Measurements from ENCODE around the gene LRRC74A.
A peak's percentile ranks its signal among the peaks of the same experiment; 100 is the strongest.

The LRRC74A gene

DNA sequence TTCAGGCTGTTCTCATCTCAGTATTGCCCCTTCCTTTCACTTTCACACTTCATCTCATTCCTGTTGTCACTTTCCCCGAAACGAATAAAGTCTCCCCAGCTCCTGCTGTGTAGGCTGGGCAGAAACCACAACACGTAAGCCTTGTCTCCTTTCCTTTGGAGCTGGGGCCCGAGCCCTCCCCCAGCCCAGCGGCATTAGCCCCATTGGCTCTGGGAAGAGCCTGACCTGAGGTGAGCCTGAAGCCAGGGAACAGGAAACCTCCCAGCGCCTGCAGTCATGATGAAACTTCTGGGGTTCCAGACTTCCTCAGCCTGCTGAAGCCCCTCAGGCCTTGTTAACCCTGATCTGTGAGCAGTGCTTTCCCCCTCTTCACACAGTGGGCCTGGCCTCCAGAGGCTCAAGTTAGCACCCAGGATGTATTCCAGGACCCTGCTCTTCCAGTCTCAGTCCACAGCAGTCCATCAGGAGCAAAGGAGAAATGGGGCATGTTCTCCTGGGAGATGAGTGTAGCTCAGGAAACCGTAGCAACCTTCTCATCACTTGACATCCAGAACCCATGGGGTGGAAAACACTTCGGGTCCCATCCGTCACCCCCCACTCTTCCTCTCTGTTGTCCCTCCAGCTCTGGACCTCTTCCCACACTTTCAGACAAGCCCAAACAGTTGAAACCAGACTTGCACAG is 43.2 kb upstream of the LRRC74A start:
- Histone ChIP-seq H3K27me3 (replicated peaks; ENCODE audit: control insufficient read depth, insufficient read depth, low read length) (no peaks in the 10 kb centered on the region), H3K4me3 (replicated peaks; ENCODE audit: low read depth, low read length) (no peak overlapping the region), H3K36me3 (ENCODE audit: control insufficient read depth, insufficient read depth, low read length) (peaks cover 15% of the 10 kb centered on the region)
- no peak for DNase-seq (ENCODE audit: extremely low read depth, insufficient read length)
- TF ChIP-seq, protein P1, sequence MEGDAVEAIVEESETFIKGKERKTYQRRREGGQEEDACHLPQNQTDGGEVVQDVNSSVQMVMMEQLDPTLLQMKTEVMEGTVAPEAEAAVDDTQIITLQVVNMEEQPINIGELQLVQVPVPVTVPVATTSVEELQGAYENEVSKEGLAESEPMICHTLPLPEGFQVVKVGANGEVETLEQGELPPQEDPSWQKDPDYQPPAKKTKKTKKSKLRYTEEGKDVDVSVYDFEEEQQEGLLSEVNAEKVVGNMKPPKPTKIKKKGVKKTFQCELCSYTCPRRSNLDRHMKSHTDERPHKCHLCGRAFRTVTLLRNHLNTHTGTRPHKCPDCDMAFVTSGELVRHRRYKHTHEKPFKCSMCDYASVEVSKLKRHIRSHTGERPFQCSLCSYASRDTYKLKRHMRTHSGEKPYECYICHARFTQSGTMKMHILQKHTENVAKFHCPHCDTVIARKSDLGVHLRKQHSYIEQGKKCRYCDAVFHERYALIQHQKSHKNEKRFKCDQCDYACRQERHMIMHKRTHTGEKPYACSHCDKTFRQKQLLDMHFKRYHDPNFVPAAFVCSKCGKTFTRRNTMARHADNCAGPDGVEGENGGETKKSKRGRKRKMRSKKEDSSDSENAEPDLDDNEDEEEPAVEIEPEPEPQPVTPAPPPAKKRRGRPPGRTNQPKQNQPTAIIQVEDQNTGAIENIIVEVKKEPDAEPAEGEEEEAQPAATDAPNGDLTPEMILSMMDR (IDR thresholded peaks at IDR 0.05; ENCODE audit: insufficient read depth, low read length, poor library complexity, severe bottlenecking) = no peak

DNA sequence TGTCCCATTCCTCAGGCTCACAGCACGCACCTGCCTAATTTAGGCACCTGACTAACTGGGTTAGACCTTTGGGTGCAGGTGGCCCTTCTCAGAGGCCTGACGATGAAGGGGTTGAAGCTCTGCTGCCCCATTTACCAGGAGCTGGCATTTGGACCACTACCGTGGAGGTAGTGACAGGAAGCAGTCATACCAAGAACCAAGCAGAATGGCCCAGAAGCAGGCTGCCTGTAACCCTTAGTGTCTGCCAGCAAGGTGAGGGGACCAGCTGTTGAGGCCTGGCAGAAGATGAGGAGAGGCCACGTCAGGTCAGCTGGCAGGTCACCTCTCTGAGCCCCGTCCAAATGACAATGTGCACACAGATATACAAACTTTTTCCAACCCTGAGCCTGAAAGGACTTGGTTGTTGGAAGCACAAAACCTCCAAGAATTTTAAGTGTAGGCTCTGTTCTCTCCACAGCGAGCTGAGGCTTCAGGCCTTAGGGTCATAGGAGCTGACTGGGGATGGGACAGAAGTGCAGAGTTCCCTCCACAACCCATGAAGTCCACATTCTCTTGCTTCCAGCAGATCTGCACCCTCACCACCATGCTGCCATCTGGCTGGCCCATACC is 41.8 kb upstream of the LRRC74A start:
- peaks cover 21% of the 10 kb centered on the region for H3K36me3 ChIP-seq (ENCODE audit: control insufficient read depth, insufficient read depth, low read length)
- TF ChIP-seq, protein P1 (IDR thresholded peaks at IDR 0.05; ENCODE audit: insufficient read depth, low read length, poor library complexity, severe bottlenecking) = no peak
- no peak overlapping the region for H3K4me3 ChIP-seq (replicated peaks; ENCODE audit: low read depth, low read length)
- DNase-seq (ENCODE audit: extremely low read depth, insufficient read length) = no peak
- no peaks in the 10 kb centered on the region for H3K27me3 ChIP-seq (replicated peaks; ENCODE audit: control insufficient read depth, insufficient read depth, low read length)

DNA sequence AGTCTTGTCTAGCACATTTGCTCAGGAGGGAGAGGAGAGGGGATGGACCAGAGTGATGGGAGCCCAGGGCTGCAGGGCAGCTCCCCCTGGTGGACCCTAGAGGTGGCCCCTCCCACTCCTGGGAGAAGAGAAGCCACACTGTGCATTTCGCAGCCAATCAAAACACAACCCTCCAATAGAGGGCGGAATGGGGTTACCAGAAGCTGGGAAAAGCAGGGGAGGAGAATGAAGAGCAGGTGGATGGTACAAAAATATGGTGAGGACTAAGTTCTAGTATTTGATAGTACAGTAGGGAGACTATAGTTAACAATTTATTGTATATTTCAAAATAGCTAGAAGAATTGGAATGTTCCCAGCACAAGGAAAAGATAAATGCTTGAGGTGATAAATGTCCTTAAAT is 41.3 kb upstream of the LRRC74A start:
- Histone ChIP-seq H3K4me3 (replicated peaks; ENCODE audit: low read depth, low read length) (no peak overlapping the region), H3K27me3 (replicated peaks; ENCODE audit: control insufficient read depth, insufficient read depth, low read length) (no peaks in the 10 kb centered on the region), H3K36me3 (ENCODE audit: control insufficient read depth, insufficient read depth, low read length) (peaks cover 21% of the 10 kb centered on the region)
- TF ChIP-seq, protein P1 (IDR thresholded peaks at IDR 0.05; ENCODE audit: insufficient read depth, low read length, poor library complexity, severe bottlenecking) = peak; percentile 79
- no peak for DNase-seq (ENCODE audit: extremely low read depth, insufficient read length)

DNA sequence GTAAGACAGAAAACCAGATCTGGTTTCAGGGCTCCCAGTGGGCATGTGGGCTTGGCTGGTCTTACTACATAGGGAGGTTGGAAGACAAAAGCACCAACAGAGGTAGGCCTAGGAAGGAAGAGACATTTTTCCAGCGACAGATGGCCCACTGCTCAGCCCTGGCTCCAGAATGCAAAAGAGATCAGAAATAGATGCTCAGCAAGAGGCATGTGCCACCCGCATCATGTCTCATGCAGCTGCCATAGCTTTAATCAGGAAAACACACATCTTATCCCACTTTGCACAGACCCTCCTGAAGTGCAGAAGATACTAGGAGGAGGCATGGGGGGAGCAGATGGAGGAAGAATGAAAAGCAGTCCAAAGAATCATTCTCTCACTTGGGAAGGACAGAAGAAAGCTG is 39.6 kb upstream of the LRRC74A start:
- H3K36me3 ChIP-seq (ENCODE audit: control insufficient read depth, insufficient read depth, low read length) = peaks cover 25% of the 10 kb centered on the region
- TF ChIP-seq, protein P1 (IDR thresholded peaks at IDR 0.05; ENCODE audit: insufficient read depth, low read length, poor library complexity, severe bottlenecking) = no peak
- H3K4me3 ChIP-seq (replicated peaks; ENCODE audit: low read depth, low read length) = no peak overlapping the region
- no peak for DNase-seq (ENCODE audit: extremely low read depth, insufficient read length)
- H3K27me3 ChIP-seq (replicated peaks; ENCODE audit: control insufficient read depth, insufficient read depth, low read length) = no peaks in the 10 kb centered on the region

DNA sequence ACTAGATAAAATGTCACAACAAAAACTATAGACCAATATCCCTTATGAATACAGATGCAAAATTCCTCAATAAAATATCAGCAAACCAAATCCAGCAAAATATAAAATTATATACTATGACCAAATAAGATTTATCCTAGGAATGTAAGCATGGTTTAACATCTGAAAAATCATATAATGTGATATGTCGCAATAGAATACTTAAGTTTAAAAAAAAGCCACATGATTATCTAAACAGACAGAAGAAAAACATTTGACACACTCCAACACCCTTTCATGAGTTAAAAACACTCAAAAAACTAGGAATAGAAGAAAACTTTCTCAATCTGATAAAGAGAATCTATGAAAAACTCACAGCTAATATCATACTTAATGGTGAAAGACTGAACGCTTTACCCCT is 33.8 kb upstream of the LRRC74A start:
- Histone ChIP-seq H3K36me3 (ENCODE audit: control insufficient read depth, insufficient read depth, low read length) (peaks cover 17% of the 10 kb centered on the region), H3K27me3 (replicated peaks; ENCODE audit: control insufficient read depth, insufficient read depth, low read length) (no peaks in the 10 kb centered on the region), H3K4me3 (replicated peaks; ENCODE audit: low read depth, low read length) (no peak overlapping the region)
- TF ChIP-seq, protein P1 (IDR thresholded peaks at IDR 0.05; ENCODE audit: insufficient read depth, low read length, poor library complexity, severe bottlenecking) = no peak
- DNase-seq (ENCODE audit: extremely low read depth, insufficient read length) = no peak

Measured in GM06990 (cell line).